Measurements from ENCODE around the gene SMAD7. TPM values are rescaled to one million over a fixed set of nuclear protein-coding genes. Genes with fewer than 3 reads are reported as not detected.

Gene SMAD7
- polyA plus RNA-seq, 3 donors: 1.4 to 9.4 (median 1.5) TPM

DNA sequence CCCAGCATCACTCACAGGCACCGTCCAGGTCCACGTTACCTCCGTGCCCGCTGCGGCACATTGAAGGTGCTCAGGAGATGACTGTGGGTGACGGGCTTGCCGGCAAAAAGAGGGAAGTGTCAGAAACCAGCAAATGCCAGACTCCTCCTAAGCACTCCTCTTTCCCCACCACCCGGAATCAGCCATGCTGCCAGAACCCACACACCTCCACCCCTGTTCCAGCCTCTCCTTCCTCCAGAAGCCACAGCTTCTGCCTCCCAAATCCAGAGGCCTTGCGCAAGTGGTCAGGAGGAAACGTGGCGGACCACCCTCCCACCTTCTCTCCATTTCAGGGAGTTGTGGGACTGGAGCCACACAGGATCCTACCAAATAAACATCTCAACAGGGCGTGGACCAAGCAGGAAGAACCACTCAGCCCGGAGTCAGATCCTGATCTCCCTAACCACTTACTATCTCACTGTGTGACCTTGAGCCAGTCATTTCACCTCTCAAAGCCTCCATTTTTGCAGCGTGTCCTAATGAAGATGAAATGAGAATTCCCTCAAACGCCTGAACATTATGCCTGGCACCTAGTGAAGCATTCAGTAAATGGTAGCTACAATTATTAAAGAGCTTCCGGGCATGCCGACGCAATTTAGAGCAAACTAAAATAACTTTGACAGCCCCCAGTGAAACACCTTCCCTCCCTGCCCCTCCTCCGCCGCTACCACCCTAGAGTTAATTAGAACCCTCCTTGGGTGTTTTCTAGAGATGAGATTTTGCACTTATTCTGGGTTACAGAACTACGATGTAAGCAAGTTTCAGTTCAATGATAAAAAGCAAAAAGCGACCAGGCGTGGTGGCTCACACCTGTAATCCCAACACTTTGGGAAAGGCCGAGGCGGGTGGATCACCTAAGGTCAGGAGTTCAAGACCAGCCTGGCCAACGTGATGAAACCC is 32.9 kb downstream of the SMAD7 start:
- no peaks in the 10 kb centered on the region for H4K20me1 ChIP-seq (ENCODE audit: insufficient read depth, low read length)
- Mint-ChIP-seq H3K4me3 (peak overlapping the region; percentile 53 to 85), H3K9me3 (peaks cover 0 to 6% (median under 1%) of the 10 kb centered on the region in 7 donors), H3K4me1 (peaks cover 58% of the 10 kb centered on the region), H3K27me3 (ENCODE audit: low read depth in 3 of 3) (peaks cover 0 to 12% (median 10%) of the 10 kb centered on the region in 3 donors), H3K36me3 (peaks cover 25 to 33% of the 10 kb centered on the region in 2 donors), H3K27ac (peak overlapping the region in 5 of 7 donors; percentile 43 to 78 (median 61))
- 24% methylated on average over 14 of the region's 26 CpGs for WGBS (ENCODE audit: insufficient coverage)
- H3K79me2 ChIP-seq (ENCODE audit: insufficient read depth, low read length): peaks cover 18% of the 10 kb centered on the region
- peak; percentile 34 to 52 (median 45) for DNase-seq
- H3K36me3 ChIP-seq (replicated peaks in 1 of 2; ENCODE audit: control insufficient read depth in 1 of 2, insufficient read depth in 2 of 2, low read length in 2 of 2): peaks cover 12 to 26% of the 10 kb centered on the region in 2 donors
- TF ChIP-seq, protein P1, sequence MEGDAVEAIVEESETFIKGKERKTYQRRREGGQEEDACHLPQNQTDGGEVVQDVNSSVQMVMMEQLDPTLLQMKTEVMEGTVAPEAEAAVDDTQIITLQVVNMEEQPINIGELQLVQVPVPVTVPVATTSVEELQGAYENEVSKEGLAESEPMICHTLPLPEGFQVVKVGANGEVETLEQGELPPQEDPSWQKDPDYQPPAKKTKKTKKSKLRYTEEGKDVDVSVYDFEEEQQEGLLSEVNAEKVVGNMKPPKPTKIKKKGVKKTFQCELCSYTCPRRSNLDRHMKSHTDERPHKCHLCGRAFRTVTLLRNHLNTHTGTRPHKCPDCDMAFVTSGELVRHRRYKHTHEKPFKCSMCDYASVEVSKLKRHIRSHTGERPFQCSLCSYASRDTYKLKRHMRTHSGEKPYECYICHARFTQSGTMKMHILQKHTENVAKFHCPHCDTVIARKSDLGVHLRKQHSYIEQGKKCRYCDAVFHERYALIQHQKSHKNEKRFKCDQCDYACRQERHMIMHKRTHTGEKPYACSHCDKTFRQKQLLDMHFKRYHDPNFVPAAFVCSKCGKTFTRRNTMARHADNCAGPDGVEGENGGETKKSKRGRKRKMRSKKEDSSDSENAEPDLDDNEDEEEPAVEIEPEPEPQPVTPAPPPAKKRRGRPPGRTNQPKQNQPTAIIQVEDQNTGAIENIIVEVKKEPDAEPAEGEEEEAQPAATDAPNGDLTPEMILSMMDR (IDR thresholded peaks at IDR 0.05): no peak
- H3K4me2 ChIP-seq (replicated peaks; ENCODE audit: extremely low read depth, low read length, poor library complexity, severe bottlenecking): peak overlapping the region; percentile 64
- H3K9ac ChIP-seq (ENCODE audit: insufficient read depth, low read length, poor library complexity, severe bottlenecking): no peak overlapping the region
- intact Hi-C loops (cut with micrococcal nuclease): no loop called here
- H2AFZ ChIP-seq (ENCODE audit: insufficient read depth, low read depth, low read length, poor library complexity, severe bottlenecking): peak overlapping the region; percentile 64
- H3K9me3 ChIP-seq (replicated peaks in 1 of 2; ENCODE audit: control insufficient read depth in 1 of 2, insufficient read depth in 1 of 2, low read length in 2 of 2): peaks cover 0 to 3% of the 10 kb centered on the region in 2 donors
- H3K27me3 ChIP-seq (ENCODE audit: control insufficient read depth in 2 of 2, insufficient read depth in 2 of 2, low read length in 2 of 2): no peaks in the 10 kb centered on the region
- peaks cover 29 to 47% of the 10 kb centered on the region in 2 donors for H3K4me1 ChIP-seq (ENCODE audit: control insufficient read depth in 1 of 2, insufficient read depth in 2 of 2, low read length in 2 of 2)
- H3K27ac ChIP-seq (ENCODE audit: low read depth in 1 of 2, low read length in 2 of 2): no peak overlapping the region
- peak overlapping the region in 1 of 3 experiments; percentile 40 for H3K4me3 ChIP-seq (replicated peaks in 1 of 3; ENCODE audit: low read depth in 2 of 3, low read length in 3 of 3)

DNA sequence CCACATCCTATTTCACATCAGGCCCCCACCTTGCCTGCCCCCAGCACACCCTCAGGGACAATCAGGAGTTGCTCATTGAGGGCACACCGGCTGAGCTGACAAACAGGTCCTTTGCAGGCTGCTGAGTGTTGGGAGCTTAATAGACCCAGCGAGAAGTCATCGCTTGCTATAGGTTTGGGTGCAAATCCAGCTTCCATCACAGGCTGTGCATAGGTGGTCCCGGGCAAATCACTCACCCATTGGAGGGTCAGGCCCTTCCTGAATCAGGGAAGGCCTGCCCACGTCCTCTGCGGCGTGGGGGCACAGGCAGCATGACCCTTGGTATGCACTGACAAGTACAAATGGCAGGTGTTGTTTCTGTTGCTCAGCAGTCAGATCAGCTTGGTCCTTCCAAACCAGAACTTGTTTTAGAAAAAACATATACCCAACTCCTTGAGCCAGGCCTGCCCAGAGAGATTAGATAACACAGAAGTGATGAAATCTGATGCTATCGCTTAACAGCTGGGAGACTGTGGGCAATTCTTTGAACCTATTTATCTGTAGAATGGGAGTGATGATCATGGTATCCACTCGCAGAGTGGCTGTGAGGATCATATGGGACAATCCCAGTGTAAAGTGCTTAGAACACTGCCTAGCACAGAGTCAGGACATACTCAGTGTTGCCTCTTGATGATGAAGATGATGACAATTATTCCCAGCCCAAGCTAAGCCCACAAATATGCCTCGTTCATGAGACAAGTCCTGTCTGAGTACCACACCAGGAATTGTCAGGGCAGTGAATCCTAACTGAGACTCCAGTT is 34.9 kb downstream of the SMAD7 start:
- Mint-ChIP-seq H3K27me3 (ENCODE audit: low read depth in 3 of 3) (peaks cover 0 to 10% (median 10%) of the 10 kb centered on the region in 3 donors), H3K9me3 (peaks cover 0 to 6% (median 0%) of the 10 kb centered on the region in 7 donors), H3K4me3 (no peak overlapping the region), H3K36me3 (peaks cover 16 to 23% of the 10 kb centered on the region in 2 donors), H3K4me1 (peaks cover 44% of the 10 kb centered on the region), H3K27ac (peak overlapping the region in 1 of 7 donors; percentile 24)
- no peak for DNase-seq
- TF ChIP-seq, protein P1 (IDR thresholded peaks at IDR 0.05): no peak
- no peak overlapping the region for H3K27ac ChIP-seq (ENCODE audit: low read depth in 1 of 2, low read length in 2 of 2)
- H3K4me3 ChIP-seq (replicated peaks in 1 of 3; ENCODE audit: low read depth in 2 of 3, low read length in 3 of 3): no peak overlapping the region
- no peaks in the 10 kb centered on the region for H4K20me1 ChIP-seq (ENCODE audit: insufficient read depth, low read length)
- H3K27me3 ChIP-seq (ENCODE audit: control insufficient read depth in 2 of 2, insufficient read depth in 2 of 2, low read length in 2 of 2): no peaks in the 10 kb centered on the region
- peaks cover 0 to 3% of the 10 kb centered on the region in 2 donors for H3K9me3 ChIP-seq (replicated peaks in 1 of 2; ENCODE audit: control insufficient read depth in 1 of 2, insufficient read depth in 1 of 2, low read length in 2 of 2)
- no peak overlapping the region for H3K9ac ChIP-seq (ENCODE audit: insufficient read depth, low read length, poor library complexity, severe bottlenecking)
- 79% methylated on average over 10 of the region's 10 CpGs for WGBS (ENCODE audit: insufficient coverage)
- no peak overlapping the region for H3K4me2 ChIP-seq (replicated peaks; ENCODE audit: extremely low read depth, low read length, poor library complexity, severe bottlenecking)
- H2AFZ ChIP-seq (ENCODE audit: insufficient read depth, low read depth, low read length, poor library complexity, severe bottlenecking): no peak overlapping the region
- intact Hi-C loops (cut with micrococcal nuclease): no loop called here
- H3K36me3 ChIP-seq (replicated peaks in 1 of 2; ENCODE audit: control insufficient read depth in 1 of 2, insufficient read depth in 2 of 2, low read length in 2 of 2): peaks cover 11 to 17% of the 10 kb centered on the region in 2 donors
- peaks cover 5% of the 10 kb centered on the region for H3K79me2 ChIP-seq (ENCODE audit: insufficient read depth, low read length)
- H3K4me1 ChIP-seq (ENCODE audit: control insufficient read depth in 1 of 2, insufficient read depth in 2 of 2, low read length in 2 of 2): peaks cover 18 to 30% of the 10 kb centered on the region in 2 donors
